GM23338 (cell line): Measurements from ENCODE around the gene NLRP6.

Source experiments
- CREB1 ChIP-seq: fragments of 250-450 bp; sonication (Bioruptor Pico); IDR thresholded peaks from 2 replicates; pipeline ENCODE4 v1.5.0; 2020; ENCODE audit warnings: low read depth, mild to moderate bottlenecking, moderate library complexity
- EZH2 ChIP-seq: fragments of 200-600 bp; sonication (generic); IDR thresholded peaks from one replicate; pipeline ENCODE4 v1.8.0; 2017; ENCODE audit warnings: antibody characterized with exemption, mild to moderate bottlenecking, low read depth; ENCODE audit not compliant: unreplicated experiment
- EZH2phosphoT487 ChIP-seq: fragments of 200-600 bp; sonication (generic); IDR thresholded peaks from one replicate; pipeline ENCODE4 v1.8.1; 2018; ENCODE audit warnings: antibody characterized with exemption; ENCODE audit not compliant: unreplicated experiment
- JUNB ChIP-seq: IDR thresholded peaks from one replicate; pipeline ENCODE4 v1.6.1; 2016; ENCODE audit warnings: antibody characterized with exemption; ENCODE audit not compliant: unreplicated experiment
- POLR2AphosphoS5 ChIP-seq: IDR thresholded peaks from 2 replicates; pipeline ENCODE4 v1.6.1; 2016; ENCODE audit warnings: antibody characterized with exemption, low read depth
- REST ChIP-seq: IDR thresholded peaks from one replicate; pipeline ENCODE4 v1.6.1; 2018; ENCODE audit warnings: antibody characterized with exemption; ENCODE audit not compliant: unreplicated experiment
- STAT1 ChIP-seq: IDR thresholded peaks from one replicate; pipeline ENCODE4 v1.6.1; 2016; ENCODE audit warnings: antibody characterized with exemption; ENCODE audit not compliant: unreplicated experiment
- ZNF331 ChIP-seq: fragments of 250-450 bp; sonication (Bioruptor Pico); IDR thresholded peaks from 2 replicates; pipeline ENCODE4 v1.5.0; 2020; ENCODE audit warnings: low read depth, mild to moderate bottlenecking, moderate library complexity
- TF ChIP-seq, protein P1 (sequence below), 2 experiments: fragments of 200-600 bp in 1 of 2; sonication (generic) in 1 of 2; conservative IDR thresholded peaks; 2 replicates each; pipeline versions ENCODE4 v1.5.1 to v1.6.1; 2016 to 2017; ENCODE audit warnings: antibody characterized with exemption in 2 of 2, low read depth in 2 of 2, mild to moderate bottlenecking in 2 of 2, moderate library complexity in 1 of 2
- TF ChIP-seq, protein P2 (sequence below): fragments of 250-450 bp; sonication (Bioruptor Pico); IDR thresholded peaks from 2 replicates; pipeline ENCODE4 v1.5.0; 2020; ENCODE audit warnings: mild to moderate bottlenecking, moderate library complexity
- TF ChIP-seq, protein P3 (sequence below): IDR thresholded peaks from 2 replicates; pipeline ENCODE4 v1.6.1; 2016; ENCODE audit warnings: antibody characterized with exemption

DNA sequence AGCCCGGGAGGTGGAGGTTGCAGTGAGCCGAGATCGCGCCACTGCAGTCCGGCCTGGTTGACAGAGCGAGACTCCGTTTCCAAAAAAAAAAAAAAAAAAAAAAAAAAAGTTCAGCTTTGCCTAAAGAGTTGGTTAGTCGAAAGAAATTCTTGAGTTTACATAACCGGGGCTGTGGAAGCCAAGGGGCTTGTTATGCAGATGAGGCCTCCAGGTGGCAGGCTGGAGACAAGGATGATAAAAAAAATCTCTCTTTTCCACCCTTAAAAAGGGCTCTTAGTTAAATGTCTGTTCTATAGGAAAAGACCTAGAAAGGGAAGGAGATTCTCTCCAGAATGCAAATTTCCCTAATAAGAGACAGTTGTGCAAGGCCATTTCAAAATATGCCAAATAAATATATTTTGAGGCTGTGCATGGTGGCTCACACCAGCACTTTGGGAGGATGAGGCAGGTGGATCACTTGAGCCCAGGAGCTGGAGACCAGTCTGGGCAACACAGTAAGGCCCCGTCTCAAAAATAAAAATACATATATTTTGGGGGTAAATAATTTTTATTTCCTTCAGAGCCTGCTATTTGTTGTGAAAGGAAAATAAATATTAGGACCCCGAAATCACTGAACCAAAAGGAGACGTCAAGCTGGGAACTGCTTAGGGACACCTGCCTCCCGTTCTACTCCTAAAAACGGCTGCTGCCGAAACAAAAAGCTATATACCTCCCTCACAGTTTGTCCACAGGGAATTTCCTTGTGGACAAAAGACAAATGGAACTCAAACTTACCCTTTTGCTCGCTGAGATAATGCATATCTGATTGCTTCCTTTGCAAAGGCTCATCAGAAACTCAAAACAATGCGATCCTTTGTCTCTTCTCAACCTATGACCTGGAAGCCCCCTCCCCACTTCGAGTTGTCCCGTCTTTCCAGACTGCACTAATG is 27.0 kb downstream of the NLRP6 start:
- TF ChIP-seq, protein P1, sequence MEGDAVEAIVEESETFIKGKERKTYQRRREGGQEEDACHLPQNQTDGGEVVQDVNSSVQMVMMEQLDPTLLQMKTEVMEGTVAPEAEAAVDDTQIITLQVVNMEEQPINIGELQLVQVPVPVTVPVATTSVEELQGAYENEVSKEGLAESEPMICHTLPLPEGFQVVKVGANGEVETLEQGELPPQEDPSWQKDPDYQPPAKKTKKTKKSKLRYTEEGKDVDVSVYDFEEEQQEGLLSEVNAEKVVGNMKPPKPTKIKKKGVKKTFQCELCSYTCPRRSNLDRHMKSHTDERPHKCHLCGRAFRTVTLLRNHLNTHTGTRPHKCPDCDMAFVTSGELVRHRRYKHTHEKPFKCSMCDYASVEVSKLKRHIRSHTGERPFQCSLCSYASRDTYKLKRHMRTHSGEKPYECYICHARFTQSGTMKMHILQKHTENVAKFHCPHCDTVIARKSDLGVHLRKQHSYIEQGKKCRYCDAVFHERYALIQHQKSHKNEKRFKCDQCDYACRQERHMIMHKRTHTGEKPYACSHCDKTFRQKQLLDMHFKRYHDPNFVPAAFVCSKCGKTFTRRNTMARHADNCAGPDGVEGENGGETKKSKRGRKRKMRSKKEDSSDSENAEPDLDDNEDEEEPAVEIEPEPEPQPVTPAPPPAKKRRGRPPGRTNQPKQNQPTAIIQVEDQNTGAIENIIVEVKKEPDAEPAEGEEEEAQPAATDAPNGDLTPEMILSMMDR (conservative IDR thresholded peaks at IDR 0.05; ENCODE audit: low read depth in 2 of 2), result peak; percentile 43 to 48
- TF ChIP-seq EZH2, result no peak
- TF ChIP-seq REST, result no peak
- 0 out of 2 replicates have a peak, but pooled peaks have one; percentile 12 for TF ChIP-seq CREB1 (CRISPR knock-in tag)
- TF ChIP-seq POLR2AphosphoS5, result no peak
- TF ChIP-seq STAT1, result no peak
- TF ChIP-seq, protein P2, sequence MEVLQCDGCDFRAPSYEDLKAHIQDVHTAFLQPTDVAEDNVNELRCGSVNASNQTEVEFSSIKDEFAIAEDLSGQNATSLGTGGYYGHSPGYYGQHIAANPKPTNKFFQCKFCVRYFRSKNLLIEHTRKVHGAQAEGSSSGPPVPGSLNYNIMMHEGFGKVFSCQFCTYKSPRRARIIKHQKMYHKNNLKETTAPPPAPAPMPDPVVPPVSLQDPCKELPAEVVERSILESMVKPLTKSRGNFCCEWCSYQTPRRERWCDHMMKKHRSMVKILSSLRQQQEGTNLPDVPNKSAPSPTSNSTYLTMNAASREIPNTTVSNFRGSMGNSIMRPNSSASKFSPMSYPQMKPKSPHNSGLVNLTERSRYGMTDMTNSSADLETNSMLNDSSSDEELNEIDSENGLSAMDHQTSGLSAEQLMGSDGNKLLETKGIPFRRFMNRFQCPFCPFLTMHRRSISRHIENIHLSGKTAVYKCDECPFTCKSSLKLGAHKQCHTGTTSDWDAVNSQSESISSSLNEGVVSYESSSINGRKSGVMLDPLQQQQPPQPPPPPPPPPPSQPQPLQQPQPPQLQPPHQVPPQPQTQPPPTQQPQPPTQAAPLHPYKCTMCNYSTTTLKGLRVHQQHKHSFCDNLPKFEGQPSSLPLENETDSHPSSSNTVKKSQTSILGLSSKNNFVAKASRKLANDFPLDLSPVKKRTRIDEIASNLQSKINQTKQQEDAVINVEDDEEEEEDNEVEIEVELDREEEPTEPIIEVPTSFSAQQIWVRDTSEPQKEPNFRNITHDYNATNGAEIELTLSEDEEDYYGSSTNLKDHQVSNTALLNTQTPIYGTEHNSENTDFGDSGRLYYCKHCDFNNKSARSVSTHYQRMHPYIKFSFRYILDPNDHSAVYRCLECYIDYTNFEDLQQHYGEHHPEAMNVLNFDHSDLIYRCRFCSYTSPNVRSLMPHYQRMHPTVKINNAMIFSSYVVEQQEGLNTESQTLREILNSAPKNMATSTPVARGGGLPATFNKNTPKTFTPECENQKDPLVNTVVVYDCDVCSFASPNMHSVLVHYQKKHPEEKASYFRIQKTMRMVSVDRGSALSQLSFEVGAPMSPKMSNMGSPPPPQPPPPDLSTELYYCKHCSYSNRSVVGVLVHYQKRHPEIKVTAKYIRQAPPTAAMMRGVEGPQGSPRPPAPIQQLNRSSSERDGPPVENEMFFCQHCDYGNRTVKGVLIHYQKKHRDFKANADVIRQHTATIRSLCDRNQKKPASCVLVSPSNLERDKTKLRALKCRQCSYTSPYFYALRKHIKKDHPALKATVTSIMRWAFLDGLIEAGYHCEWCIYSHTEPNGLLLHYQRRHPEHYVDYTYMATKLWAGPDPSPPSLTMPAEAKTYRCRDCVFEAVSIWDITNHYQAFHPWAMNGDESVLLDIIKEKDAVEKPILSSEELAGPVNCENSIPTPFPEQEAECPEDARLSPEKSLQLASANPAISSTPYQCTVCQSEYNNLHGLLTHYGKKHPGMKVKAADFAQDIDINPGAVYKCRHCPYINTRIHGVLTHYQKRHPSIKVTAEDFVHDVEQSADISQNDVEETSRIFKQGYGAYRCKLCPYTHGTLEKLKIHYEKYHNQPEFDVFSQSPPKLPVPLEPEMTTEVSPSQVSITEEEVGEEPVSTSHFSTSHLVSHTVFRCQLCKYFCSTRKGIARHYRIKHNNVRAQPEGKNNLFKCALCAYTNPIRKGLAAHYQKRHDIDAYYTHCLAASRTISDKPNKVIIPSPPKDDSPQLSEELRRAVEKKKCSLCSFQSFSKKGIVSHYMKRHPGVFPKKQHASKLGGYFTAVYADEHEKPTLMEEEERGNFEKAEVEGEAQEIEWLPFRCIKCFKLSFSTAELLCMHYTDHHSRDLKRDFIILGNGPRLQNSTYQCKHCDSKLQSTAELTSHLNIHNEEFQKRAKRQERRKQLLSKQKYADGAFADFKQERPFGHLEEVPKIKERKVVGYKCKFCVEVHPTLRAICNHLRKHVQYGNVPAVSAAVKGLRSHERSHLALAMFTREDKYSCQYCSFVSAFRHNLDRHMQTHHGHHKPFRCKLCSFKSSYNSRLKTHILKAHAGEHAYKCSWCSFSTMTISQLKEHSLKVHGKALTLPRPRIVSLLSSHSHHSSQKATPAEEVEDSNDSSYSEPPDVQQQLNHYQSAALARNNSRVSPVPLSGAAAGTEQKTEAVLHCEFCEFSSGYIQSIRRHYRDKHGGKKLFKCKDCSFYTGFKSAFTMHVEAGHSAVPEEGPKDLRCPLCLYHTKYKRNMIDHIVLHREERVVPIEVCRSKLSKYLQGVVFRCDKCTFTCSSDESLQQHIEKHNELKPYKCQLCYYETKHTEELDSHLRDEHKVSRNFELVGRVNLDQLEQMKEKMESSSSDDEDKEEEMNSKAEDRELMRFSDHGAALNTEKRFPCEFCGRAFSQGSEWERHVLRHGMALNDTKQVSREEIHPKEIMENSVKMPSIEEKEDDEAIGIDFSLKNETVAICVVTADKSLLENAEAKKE (CRISPR knock-in tag), result no peak
- TF ChIP-seq JUNB, result no peak
- TF ChIP-seq EZH2phosphoT487, result no peak
- TF ChIP-seq ZNF331 (CRISPR knock-in tag), result no peak
- TF ChIP-seq, protein P3, sequence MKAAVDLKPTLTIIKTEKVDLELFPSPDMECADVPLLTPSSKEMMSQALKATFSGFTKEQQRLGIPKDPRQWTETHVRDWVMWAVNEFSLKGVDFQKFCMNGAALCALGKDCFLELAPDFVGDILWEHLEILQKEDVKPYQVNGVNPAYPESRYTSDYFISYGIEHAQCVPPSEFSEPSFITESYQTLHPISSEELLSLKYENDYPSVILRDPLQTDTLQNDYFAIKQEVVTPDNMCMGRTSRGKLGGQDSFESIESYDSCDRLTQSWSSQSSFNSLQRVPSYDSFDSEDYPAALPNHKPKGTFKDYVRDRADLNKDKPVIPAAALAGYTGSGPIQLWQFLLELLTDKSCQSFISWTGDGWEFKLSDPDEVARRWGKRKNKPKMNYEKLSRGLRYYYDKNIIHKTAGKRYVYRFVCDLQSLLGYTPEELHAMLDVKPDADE, result no peak
